T-helper 1 cell treated with Interleukin-12 subunit alpha and Interleukin-12 subunit beta and Interleukin-4 antibody, amounts not matched to agents 30 μg/mL and 1 μg/mL, for 36 hours (primary cell): ENCODE data around the gene INTS4.
"Not testable (repeated sequence)": the region's sequence is repeated elsewhere in the genome, so short reads cannot be mapped to it uniquely, and the experiment has no call there.

Experiments
- H3K27ac Mint-ChIP-seq: one replicate; pipeline ENCODE4 v1.8.0; 2021; ENCODE audit warnings: mild to moderate bottlenecking, mixed read lengths
- H3K27me3 Mint-ChIP-seq: one replicate; pipeline ENCODE4 v1.8.0; 2021; ENCODE audit warnings: low read depth, mixed read lengths
- H3K36me3 Mint-ChIP-seq: one replicate; pipeline ENCODE4 v1.8.0; 2021; ENCODE audit warnings: low read depth, mixed read lengths
- H3K4me1 Mint-ChIP-seq: one replicate; pipeline ENCODE4 v1.8.0; 2021; ENCODE audit warnings: low read depth, mixed read lengths
- H3K4me3 Mint-ChIP-seq: one replicate; pipeline ENCODE4 v1.8.0; 2021; ENCODE audit warnings: mild to moderate bottlenecking, moderate library complexity, mixed read lengths
- H3K9me3 Mint-ChIP-seq: one replicate; pipeline ENCODE4 v1.8.0; 2021; ENCODE audit warnings: mixed read lengths

Gene INTS4

DNA sequence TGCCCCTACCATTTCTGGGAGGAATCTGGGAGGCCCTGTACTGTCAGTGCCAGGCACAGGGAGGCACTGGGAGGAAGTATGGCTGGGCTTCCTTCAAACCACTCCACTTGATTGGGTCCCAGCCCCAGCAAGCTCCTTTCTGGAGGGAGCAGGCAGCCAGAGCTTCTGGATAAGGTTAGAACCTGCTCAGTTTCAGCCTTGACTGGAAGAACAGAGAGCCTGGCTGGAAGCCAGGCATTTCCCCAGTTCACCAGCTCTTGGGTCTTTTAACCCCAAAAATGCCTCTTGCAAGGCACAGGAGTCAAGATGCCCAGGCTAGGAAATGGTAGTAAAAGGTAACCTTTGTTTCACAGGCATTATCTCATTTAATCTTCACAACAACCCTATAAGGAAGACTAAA, 37.6 kb upstream of the INTS4 start:
- peaks cover 7% of the 10 kb centered on the region for H3K27me3 Mint-ChIP-seq
- no peak overlapping the region for H3K4me3 Mint-ChIP-seq
- no peak overlapping the region for H3K27ac Mint-ChIP-seq
- no peaks in the 10 kb centered on the region for H3K4me1 Mint-ChIP-seq
- no peaks in the 10 kb centered on the region for H3K36me3 Mint-ChIP-seq
- H3K9me3 Mint-ChIP-seq: no peaks in the 10 kb centered on the region

DNA sequence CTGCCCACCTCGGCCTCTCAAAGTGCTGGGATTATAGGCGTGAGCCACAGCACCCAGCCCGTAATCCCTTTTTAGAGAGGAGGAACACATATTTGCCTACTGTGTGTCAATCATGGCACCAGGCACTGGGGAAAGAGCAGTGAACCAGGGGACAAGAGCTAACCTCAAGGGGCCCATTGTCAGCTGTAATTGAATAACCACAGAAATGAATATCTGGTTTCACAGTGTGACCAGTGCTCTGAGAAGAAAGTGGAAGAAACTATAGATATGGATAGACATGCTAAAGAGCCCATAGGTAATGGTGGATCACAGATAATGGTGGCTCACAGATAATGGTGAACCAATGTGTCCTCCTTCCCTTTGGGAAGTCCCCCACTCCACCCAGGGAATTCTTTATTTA, 37.2 kb upstream of the INTS4 start:
- Mint-ChIP-seq H3K4me1 (no peaks in the 10 kb centered on the region), H3K9me3 (no peaks in the 10 kb centered on the region), H3K36me3 (no peaks in the 10 kb centered on the region), H3K27me3 (peaks cover 7% of the 10 kb centered on the region), H3K27ac (no peak overlapping the region), H3K4me3 (no peak overlapping the region)

DNA sequence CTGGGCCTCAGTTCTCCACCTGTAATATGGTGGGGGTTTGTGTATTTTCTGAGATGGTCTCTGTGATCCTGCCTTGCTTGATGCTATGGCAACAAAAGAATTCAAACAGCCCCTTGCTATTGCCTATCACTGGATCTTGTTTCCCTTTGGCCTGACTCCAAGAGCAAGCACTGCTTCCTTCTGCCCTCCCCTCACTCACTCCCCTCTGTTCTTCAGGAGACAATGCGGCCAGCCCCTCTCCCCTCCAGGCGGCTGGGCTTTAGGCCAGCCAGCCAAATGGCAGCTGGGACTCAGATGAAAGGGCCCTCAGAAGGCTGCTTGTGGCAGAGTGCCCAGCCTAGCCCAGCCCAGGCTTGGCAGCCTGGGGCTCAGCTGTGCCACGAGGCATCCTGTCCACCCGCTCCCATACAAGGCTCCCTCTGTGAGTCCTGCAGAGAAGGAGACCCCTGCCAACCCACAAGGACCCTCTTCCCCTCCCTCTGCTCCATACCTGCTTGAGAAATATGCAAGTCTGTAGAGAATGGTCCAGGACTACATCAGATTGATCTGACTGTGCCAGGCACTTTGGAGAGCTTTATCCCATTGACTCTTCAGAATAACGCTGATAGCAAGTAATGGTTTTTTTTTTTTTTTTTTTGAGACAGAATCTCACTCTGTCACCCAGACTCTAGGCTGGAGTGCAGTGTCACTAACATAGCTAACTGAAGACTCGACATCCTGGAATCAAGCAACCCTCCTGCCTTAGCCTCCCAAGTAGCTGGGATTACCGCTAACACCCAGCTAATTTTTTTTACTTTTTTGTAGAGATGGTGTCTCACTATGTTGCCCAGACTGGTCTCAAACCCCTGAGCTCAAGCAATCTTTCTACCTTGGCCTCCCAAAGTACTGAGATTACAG, 36.2 kb upstream of the INTS4 start:
- H3K27me3 Mint-ChIP-seq: peaks cover 7% of the 10 kb centered on the region

DNA sequence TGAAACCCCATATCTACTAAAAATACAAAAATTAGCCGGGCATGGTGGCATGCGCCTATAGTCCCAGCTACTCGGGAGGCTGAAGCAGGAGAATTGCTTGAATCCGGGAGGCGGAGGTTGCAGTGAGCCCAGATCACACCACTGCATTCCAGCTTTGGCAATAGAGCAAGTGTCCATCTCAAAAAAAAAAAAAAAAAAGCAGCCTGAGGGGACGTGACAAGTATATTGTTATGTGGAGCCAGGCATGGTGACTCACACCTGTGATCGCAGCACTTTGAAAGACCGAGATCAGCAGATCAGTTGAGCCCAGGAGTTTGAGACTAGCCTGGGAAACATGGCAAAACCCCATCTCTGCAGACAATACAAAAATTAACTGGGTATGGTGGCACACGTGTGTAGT, 34.0 kb upstream of the INTS4 start:
- H3K36me3 Mint-ChIP-seq, H3K27me3 Mint-ChIP-seq, H3K4me1 Mint-ChIP-seq, H3K27ac Mint-ChIP-seq, H3K4me3 Mint-ChIP-seq, H3K9me3 Mint-ChIP-seq: not testable (repeated sequence)

More for the DNA sequence above, 36.2 kb upstream of the INTS4 start:
- no peak overlapping the region for H3K4me3 Mint-ChIP-seq
- H3K36me3 Mint-ChIP-seq: no peaks in the 10 kb centered on the region
- H3K4me1 Mint-ChIP-seq: no peaks in the 10 kb centered on the region
- no peak overlapping the region for H3K27ac Mint-ChIP-seq
- H3K9me3 Mint-ChIP-seq: no peaks in the 10 kb centered on the region

DNA sequence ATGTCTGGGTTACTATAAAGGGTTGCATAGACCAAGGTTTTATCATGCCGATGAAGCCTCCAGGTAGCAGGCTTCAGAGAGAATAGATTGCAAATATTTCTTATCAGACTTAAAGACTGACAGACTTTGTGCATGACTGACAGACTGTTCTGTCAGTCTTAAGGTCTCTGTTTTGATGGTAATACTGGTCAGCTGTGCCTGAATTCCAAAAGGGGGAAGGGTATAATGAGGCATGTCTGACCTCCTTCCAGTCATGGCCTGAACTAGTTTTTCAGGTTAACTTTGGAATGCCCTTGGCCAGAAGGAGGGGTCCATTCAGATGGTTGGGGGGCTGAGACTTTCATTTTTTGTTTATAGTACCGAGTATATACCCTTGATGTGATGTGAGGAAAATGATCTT, 33.3 kb upstream of the INTS4 start:
- H3K4me1 Mint-ChIP-seq: peaks cover under 1% of the 10 kb centered on the region

DNA sequence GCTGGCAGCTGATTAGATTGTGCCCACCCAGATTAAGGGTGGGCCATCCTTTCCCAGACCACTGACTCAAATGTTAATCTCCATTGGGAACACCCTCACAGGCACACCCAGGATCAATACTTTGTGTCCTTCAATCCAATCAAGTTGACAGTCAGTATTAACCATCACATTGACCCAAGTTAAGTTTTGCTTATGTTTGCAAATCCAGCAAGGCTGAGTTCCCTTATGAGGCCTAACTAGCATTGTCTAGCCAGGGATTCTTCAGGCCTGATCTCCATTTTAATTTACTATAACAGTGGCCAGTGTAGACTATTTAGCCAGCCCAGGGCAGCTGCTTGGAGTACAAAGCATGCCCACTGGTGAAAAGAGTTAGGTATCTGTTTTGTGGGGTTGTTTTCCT, 30.9 kb upstream of the INTS4 start:
- Mint-ChIP-seq H3K4me3 (no peak overlapping the region), H3K4me1 (peaks cover 4% of the 10 kb centered on the region), H3K27me3 (peaks cover 18% of the 10 kb centered on the region), H3K36me3 (no peaks in the 10 kb centered on the region), H3K9me3 (no peaks in the 10 kb centered on the region), H3K27ac (no peak overlapping the region)

More for the DNA sequence above, 33.3 kb upstream of the INTS4 start:
- H3K9me3 Mint-ChIP-seq: no peaks in the 10 kb centered on the region
- H3K27ac Mint-ChIP-seq: no peak overlapping the region
- no peaks in the 10 kb centered on the region for H3K36me3 Mint-ChIP-seq
- no peak overlapping the region for H3K4me3 Mint-ChIP-seq
- H3K27me3 Mint-ChIP-seq: peaks cover 9% of the 10 kb centered on the region

DNA sequence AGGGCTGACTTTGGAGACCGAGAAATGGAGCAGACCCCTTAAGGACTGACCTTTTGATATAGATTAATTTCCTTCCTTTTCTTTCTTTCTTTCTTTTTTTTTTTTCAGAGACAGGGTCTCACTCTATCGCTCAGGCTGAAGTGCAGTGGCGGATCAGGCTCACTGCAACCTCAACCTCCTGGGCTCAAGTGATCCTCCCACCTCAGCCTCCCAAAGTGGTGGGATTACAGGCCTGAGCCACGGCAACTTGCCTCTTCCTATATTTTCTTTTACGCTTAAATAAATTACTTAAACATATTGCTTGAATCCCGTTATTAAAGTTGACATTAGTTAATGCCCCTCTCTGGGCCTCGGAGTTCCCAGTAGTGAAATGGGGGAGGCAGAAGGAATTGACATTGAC, 29.0 kb upstream of the INTS4 start:
- Mint-ChIP-seq H3K27me3 (peaks cover 14% of the 10 kb centered on the region), H3K27ac (no peak overlapping the region), H3K36me3 (no peaks in the 10 kb centered on the region), H3K4me3 (no peak overlapping the region), H3K9me3 (no peaks in the 10 kb centered on the region), H3K4me1 (peaks cover 4% of the 10 kb centered on the region)

DNA sequence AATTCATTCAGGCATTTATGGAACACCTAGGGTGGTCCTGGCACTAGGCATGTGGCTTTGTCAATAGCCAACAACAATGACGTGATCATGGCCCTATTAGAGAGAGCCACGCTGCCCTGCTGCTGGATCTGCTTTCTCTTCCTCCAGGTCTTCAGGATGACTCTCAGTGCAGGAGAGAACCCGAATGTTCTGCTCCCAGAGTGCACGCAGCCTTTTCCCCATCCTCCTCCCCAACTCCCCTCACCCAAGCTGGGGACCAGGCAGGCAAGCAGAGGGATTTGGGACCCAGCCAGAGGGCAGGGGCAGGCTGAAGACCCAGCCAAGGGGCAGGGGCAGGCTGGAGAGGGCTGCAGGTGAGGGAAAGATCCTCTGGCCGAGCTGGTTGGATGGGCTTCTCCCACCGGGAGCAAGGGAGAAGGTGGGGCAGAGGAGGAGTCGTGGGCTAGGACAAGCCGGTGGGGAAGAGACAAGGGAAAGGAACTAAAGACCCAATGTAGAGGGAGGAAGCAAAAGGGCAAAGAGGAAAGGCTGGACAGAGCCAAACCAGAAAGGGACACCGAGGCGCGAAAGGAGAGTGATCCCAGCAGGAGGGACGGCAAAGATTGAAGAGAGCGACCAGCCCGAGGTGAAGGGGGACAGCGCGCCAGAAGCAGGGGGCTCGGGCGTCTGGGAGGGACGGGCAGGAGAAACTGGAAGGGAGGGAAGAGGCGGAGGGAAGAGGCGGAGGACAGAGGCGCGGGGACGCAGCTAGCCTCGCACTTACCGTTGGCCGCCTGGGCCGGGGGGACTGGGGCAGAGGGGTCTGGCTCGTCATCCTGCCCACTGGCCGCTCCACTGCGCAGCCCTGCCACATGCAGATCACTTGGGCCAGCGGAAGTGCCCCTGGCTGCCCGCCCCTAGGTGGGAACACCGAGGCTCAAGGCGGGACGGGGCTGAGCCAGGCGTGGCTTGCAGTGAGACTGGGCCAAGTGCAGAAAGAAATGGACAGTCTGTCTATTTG, 28.2 kb upstream of the INTS4 start, which contains the start of gene KCTD14:
TSS of gene KCTD14 (minus strand) at position 880 of the 1,000 bp plus-strand sequence. CDS start at position 853, 27 bp downstream.
- Mint-ChIP-seq H3K4me1 (peaks cover 4% of the 10 kb centered on the region), H3K27me3 (peaks cover 14% of the 10 kb centered on the region), H3K9me3 (no peaks in the 10 kb centered on the region), H3K36me3 (no peaks in the 10 kb centered on the region), H3K27ac (no peak within 1 kb of the TSS), H3K4me3 (peak within 1 kb of the TSS; percentile 40)

DNA sequence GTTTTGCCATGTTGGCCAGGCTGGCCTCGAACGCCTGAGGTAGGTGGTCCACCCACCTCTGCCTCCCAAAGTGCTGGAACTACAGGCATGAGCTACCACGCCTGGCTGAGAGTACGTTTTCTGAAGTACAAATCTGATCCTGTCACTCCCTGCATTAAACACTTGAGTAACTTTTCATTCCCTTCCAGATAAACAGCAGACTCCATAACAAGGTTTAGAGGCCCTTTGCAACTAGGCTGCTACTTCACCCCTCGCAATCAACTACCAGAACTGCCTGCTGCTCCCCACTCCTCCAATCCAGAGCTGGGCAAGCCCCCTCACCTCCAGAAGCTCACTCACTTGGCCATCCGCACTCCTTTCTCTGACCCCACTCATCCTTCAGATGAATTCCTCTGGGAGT, 27.1 kb upstream of the INTS4 start:
- Mint-ChIP-seq H3K27me3 (peaks cover 14% of the 10 kb centered on the region), H3K4me3 (no peak overlapping the region), H3K9me3 (no peaks in the 10 kb centered on the region), H3K36me3 (no peaks in the 10 kb centered on the region), H3K4me1 (peaks cover 4% of the 10 kb centered on the region), H3K27ac (no peak overlapping the region)

DNA sequence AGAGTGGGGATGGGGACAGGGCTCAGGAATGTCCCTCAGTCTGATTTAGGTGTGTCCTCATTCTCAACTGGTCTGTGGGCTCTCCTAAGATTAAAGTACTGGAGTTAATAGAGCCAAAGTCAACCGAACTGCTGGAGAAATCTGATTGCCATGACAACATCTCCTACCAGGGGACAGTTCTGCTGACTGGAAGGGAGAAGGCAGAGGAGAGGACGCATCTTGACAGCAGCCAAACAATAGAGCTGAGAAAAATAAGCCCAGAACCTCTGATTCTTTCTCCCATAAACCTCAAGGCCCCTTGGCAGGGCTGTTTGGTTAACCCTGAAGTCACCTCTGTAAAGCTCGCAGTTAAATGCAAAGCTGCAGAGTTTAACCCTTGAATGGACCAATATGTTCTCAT, 25.8 kb upstream of the INTS4 start:
- no peak overlapping the region for H3K27ac Mint-ChIP-seq
- H3K4me1 Mint-ChIP-seq: peaks cover 4% of the 10 kb centered on the region
- H3K27me3 Mint-ChIP-seq: peaks cover 14% of the 10 kb centered on the region
- no peak overlapping the region for H3K4me3 Mint-ChIP-seq
- no peaks in the 10 kb centered on the region for H3K9me3 Mint-ChIP-seq
- no peaks in the 10 kb centered on the region for H3K36me3 Mint-ChIP-seq

DNA sequence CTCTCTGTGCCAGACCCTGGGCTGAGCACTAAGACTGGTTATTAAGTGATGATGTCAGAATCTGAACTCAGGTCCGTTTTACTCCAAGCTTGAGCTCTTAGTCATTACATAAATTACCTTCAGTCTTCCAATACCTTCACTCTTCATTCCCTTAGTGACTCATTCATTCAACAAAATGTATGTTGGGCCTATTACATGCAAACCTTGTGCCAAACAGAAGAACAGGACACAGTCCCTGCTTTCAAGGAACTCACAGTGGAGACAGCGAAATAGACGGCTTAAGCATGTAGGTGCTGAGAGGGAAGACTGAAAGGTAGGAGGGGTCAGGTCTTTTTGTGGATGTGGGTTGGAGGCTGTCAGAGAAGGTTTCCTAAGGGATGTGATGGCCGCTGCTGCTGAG, 25.3 kb upstream of the INTS4 start:
- Mint-ChIP-seq H3K4me3 (no peak overlapping the region), H3K9me3 (no peaks in the 10 kb centered on the region), H3K4me1 (peaks cover 4% of the 10 kb centered on the region), H3K27ac (no peak overlapping the region), H3K27me3 (peaks cover 14% of the 10 kb centered on the region), H3K36me3 (no peaks in the 10 kb centered on the region)

DNA sequence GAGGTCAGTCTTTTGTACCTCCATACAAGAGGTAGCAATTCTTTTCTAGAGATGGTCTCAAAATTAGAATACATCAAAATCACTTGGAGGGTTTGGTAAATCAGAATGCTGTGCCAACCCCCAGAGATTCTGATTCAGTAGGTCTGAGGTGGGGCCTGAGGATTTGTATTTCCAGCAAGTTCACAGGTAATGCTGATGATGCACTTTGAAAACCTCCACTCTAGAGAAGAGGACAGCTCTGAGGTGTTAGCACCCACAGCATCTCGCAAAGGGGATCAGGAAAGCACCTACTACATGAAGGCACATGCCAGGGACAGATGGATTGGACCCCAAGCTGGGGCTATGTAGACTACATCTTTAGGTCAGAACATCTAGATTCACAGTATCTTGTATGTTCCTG, 21.4 kb upstream of the INTS4 start:
- H3K4me1 Mint-ChIP-seq: no peaks in the 10 kb centered on the region
- no peak overlapping the region for H3K4me3 Mint-ChIP-seq
- H3K27me3 Mint-ChIP-seq: no peaks in the 10 kb centered on the region
- H3K36me3 Mint-ChIP-seq: no peaks in the 10 kb centered on the region
- H3K9me3 Mint-ChIP-seq: no peaks in the 10 kb centered on the region
- no peak overlapping the region for H3K27ac Mint-ChIP-seq

DNA sequence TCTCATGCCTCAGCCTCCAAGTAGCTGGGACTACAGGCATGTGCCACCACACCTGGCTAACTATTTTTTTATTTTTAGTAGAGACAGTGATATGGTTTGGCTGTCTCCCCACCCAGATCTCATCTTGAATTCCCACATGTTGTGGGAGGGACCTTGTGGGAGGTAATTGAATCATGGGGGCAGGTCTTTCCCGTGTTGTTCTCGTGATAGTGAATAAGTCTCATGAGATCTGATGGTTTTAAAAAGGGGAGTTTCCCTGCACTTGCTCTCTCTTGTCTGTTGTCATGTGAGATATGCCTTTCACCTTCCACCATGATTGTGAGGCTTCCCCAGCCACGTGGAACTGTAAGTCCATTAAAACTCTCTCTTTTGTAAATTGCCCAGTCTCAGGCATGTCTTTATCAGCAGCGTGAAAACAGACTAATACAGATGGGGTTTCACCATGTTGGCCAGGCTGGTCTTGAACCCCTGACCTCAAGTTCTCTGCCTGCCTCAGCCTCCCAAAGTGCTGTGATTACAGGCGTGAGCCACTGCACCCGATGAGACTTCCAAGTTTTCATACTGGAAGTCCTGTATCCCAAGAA, 20.6 kb upstream of the INTS4 start:
- not testable (repeated sequence) for H3K27me3 Mint-ChIP-seq, H3K27ac Mint-ChIP-seq, H3K36me3 Mint-ChIP-seq, H3K4me3 Mint-ChIP-seq, H3K4me1 Mint-ChIP-seq, H3K9me3 Mint-ChIP-seq

DNA sequence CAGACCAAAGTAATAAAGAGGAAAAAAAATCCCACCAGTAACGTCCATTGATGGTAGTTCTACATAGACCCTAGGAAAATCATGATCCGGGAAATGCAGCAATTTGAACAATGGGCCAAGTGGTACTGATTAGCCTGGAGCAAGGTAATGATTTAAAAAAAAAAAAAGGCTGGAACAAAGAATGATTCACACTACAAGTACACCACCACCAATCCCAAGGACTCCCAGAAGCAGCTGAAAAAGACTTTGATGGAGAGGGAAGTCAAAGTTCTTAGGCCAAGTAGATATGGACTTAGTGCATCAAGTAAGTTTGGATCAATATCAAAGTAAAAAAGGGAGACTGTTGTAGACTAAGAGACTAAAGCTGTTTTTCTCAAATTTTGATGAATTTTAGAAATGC, 16.8 kb upstream of the INTS4 start:
- Mint-ChIP-seq H3K9me3 (no peaks in the 10 kb centered on the region), H3K36me3 (no peaks in the 10 kb centered on the region), H3K27ac (no peak overlapping the region), H3K4me1 (no peaks in the 10 kb centered on the region), H3K27me3 (no peaks in the 10 kb centered on the region), H3K4me3 (no peak overlapping the region)
